GM21737 (cell line): ENCODE data around the gene OSGEPL1.
"Not testable (repeated sequence)": the region's sequence is repeated elsewhere in the genome, so short reads cannot be mapped to it uniquely, and the experiment has no call there.

Experiments used
- ATAC-seq: cut with Tn5 transposase; IDR thresholded peaks from one replicate; pipeline ENCODE4 v1.9.1; 2021; ENCODE audit warnings: mild to moderate bottlenecking, moderate library complexity; ENCODE audit not compliant: unreplicated experiment

The OSGEPL1 gene

GRCh38 chr2:189751080-189751658 lies 11.4 kb downstream of the OSGEPL1 start:
- no peak for ATAC-seq

- ATAC-seq, result no peak
These were observed 33.2 kb downstream of the OSGEPL1 start for GRCh38 chr2:189729430-189729829.

- ATAC-seq, result no peak
These were observed 35.7 kb downstream of the OSGEPL1 start for GRCh38 chr2:189726849-189727248.

- no peak for ATAC-seq
These were observed 36.3 kb downstream of the OSGEPL1 start for GRCh38 chr2:189726271-189726670.

GRCh38 chr2:189723192-189723591 lies 39.4 kb downstream of the OSGEPL1 start:
- no peak for ATAC-seq

- ATAC-seq, result no peak
These were observed 43.0 kb downstream of the OSGEPL1 start for GRCh38 chr2:189719571-189719970.

GRCh38 chr2:189717593-189717992 lies 45.0 kb downstream of the OSGEPL1 start:
- ATAC-seq, result not testable (repeated sequence)

GRCh38 chr2:189709501-189710221 lies 52.9 kb downstream of the OSGEPL1 start:
- ATAC-seq, result no peak

GRCh38 chr2:189702071-189702470 lies 60.5 kb downstream of the OSGEPL1 start:
- no peak for ATAC-seq

GRCh38 chr2:189700681-189701080 lies 61.9 kb downstream of the OSGEPL1 start:
- ATAC-seq, result no peak

GRCh38 chr2:189698020-189698887 lies 64.3 kb downstream of the OSGEPL1 start:
- ATAC-seq, result no peak
